Type B pancreatic cell (in vitro differentiated cells): ENCODE data around the gene SGCB. TPM values are rescaled to one million over a fixed set of nuclear protein-coding genes. Genes with fewer than 3 reads are reported as not detected.

Experiments
- DNase-seq: peaks from one replicate; pipeline ENCODE4 v3.0.0; 2021; ENCODE audit warnings: mixed read lengths; ENCODE audit not compliant: unreplicated experiment; ENCODE audit errors: extremely low spot score
- H3K27ac Mint-ChIP-seq: 2 replicates; pipeline ENCODE4 v1.8.0; 2021; ENCODE audit warnings: mild to moderate bottlenecking, mixed read lengths
- H3K27me3 Mint-ChIP-seq: 2 replicates; pipeline ENCODE4 v1.8.0; 2021; ENCODE audit warnings: mixed read lengths
- H3K36me3 Mint-ChIP-seq: 2 replicates; pipeline ENCODE4 v1.8.0; 2021; ENCODE audit warnings: mixed read lengths
- H3K4me1 Mint-ChIP-seq: one replicate; pipeline ENCODE4 v1.8.0; 2021; ENCODE audit warnings: mixed read lengths; ENCODE audit not compliant: unreplicated experiment
- H3K4me3 Mint-ChIP-seq: 2 replicates; pipeline ENCODE4 v1.8.0; 2021; ENCODE audit warnings: mild to moderate bottlenecking, mixed read lengths
- H3K9me3 Mint-ChIP-seq: 2 replicates; pipeline ENCODE4 v1.8.0; 2021; ENCODE audit warnings: mixed read lengths
- total RNA-seq: library from RNA; stranded (reverse); gene quantifications from 2 replicates; pipeline ENCODE4 v1.2.1, GENCODE V29; 2021; ENCODE audit warnings: low replicate concordance
- TF ChIP-seq, protein P1 (sequence below): fragments of 200-600 bp; sonication (generic); conservative IDR thresholded peaks from 2 replicates; pipeline ENCODE4 v1.5.0; 2021; ENCODE audit warnings: antibody characterized with exemption, mild to moderate bottlenecking

SGCB gene
- total RNA-seq, 1 donor from 2014 or later, result 39.1 TPM

DNA sequence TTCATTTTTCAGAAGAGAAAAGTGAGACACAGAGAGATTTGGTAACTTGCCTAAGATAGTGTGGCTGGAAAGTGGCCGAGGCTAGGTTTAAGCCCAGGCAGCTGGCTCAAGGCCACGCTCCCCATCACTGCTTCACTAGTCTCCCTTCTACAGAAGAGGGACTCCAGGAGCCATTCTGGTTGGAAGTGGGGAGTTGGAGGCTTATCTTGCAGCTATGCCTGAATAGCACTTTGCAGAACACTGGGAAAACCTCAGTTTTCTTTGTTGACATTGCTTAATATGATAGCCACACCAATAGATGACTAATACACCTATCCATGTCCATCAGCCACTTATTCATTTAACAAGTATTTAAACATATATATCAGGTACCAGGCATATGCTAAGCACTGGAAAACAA lies 36.5 kb downstream of the SGCB start:
- H3K4me3 Mint-ChIP-seq, result no peak overlapping the region
- no peaks in the 10 kb centered on the region for H3K9me3 Mint-ChIP-seq
- H3K36me3 Mint-ChIP-seq, result no peaks in the 10 kb centered on the region
- no peak for DNase-seq
- no peaks in the 10 kb centered on the region for H3K27me3 Mint-ChIP-seq
- no peak overlapping the region for H3K27ac Mint-ChIP-seq
- TF ChIP-seq, protein P1, sequence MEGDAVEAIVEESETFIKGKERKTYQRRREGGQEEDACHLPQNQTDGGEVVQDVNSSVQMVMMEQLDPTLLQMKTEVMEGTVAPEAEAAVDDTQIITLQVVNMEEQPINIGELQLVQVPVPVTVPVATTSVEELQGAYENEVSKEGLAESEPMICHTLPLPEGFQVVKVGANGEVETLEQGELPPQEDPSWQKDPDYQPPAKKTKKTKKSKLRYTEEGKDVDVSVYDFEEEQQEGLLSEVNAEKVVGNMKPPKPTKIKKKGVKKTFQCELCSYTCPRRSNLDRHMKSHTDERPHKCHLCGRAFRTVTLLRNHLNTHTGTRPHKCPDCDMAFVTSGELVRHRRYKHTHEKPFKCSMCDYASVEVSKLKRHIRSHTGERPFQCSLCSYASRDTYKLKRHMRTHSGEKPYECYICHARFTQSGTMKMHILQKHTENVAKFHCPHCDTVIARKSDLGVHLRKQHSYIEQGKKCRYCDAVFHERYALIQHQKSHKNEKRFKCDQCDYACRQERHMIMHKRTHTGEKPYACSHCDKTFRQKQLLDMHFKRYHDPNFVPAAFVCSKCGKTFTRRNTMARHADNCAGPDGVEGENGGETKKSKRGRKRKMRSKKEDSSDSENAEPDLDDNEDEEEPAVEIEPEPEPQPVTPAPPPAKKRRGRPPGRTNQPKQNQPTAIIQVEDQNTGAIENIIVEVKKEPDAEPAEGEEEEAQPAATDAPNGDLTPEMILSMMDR, result no peak
- no peaks in the 10 kb centered on the region for H3K4me1 Mint-ChIP-seq

DNA sequence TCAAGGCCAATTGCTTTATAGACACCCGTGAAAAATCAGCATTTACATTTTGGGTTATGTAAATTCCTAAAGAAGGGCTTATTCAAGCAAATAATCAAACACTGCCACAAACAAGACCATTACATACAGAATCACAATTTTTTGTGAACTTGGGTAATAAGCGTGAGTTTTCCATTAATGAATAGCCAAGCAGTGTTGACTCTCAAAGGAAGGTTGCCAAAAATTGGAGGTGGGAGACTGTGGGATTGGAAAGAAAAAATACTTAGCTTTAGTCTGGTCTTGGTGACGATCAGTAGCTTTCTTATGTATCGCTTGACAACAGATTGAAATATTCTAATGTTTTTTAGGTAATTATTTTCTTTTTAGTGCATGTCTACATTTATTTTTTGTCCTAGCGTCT lies 38.8 kb downstream of the SGCB start:
- no peak for DNase-seq
- H3K36me3 Mint-ChIP-seq, result no peaks in the 10 kb centered on the region
- no peaks in the 10 kb centered on the region for H3K4me1 Mint-ChIP-seq
- TF ChIP-seq, protein P1, result no peak
- no peak overlapping the region for H3K27ac Mint-ChIP-seq
- no peaks in the 10 kb centered on the region for H3K27me3 Mint-ChIP-seq
- no peaks in the 10 kb centered on the region for H3K9me3 Mint-ChIP-seq
- no peak overlapping the region for H3K4me3 Mint-ChIP-seq

DNA sequence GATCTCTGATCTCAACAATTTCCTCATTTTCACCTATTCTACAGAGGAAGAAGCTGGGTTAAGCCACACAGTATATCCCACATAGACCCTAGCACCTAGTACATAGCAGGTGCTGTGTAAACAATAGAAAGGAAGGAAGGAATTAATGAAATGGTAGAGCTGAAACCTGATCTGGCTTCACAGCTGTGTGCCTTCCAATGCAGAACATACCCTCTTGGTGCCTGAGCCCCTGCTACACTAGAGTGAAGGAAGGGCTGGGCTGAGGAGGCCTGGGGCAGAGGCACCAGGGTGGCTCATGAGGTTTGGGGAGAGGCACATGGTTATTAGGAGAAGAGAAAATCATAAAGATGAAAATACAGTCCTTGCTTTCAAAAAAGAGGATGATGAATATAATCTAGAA lies 39.3 kb downstream of the SGCB start:
- no peak overlapping the region for H3K27ac Mint-ChIP-seq
- no peaks in the 10 kb centered on the region for H3K4me1 Mint-ChIP-seq

GRCh38 chr4:51997647-51998046 lies 40.5 kb downstream of the SGCB start:
- Mint-ChIP-seq H3K27ac (no peak overlapping the region), H3K4me1 (no peaks in the 10 kb centered on the region), H3K4me3 (no peak overlapping the region), H3K27me3 (no peaks in the 10 kb centered on the region), H3K36me3 (no peaks in the 10 kb centered on the region), H3K9me3 (no peaks in the 10 kb centered on the region)
- TF ChIP-seq, protein P1, result no peak
- DNase-seq, result no peak

More for the DNA sequence above, 39.3 kb downstream of the SGCB start:
- TF ChIP-seq, protein P1, result no peak
- no peak for DNase-seq
- Mint-ChIP-seq H3K36me3 (no peaks in the 10 kb centered on the region), H3K4me3 (no peak overlapping the region), H3K27me3 (no peaks in the 10 kb centered on the region), H3K9me3 (no peaks in the 10 kb centered on the region)

DNA sequence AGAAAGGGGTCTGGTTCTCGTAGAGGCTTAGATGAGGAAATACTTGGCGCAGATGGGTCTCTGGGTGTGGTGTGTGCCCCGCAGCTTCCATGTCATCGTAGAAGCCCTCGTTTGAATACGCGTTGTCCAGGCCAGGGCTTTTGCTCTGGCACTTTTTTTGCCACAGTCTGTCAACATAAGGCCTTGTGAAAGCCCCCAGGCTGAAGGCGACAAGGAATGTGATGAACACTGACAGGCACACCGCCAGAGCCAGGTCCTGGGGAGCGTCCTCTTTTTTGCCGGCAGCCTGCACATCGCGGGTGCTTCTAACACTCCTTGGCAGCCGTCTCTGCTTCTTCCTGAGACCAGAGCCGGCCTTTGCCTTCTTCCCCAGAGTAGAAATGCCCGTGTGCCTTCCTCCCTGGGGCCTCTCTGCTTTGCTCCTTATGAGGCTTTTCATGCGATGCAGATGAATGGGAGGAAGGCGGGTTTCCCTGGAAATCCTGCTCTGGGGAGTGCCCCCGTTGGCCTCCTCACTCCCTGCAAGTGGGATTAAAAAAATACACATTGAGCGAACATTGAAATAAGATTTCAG lies 42.4 kb downstream of the SGCB start:
- Mint-ChIP-seq H3K4me3 (no peak overlapping the region), H3K27me3 (no peaks in the 10 kb centered on the region), H3K9me3 (peaks cover 4% of the 10 kb centered on the region), H3K27ac (no peak overlapping the region), H3K4me1 (no peaks in the 10 kb centered on the region), H3K36me3 (no peaks in the 10 kb centered on the region)
- TF ChIP-seq, protein P1, result no peak
- DNase-seq, result no peak

Other genes starting within 250 kb of the SGCB start
- 27.5 and 62.4 TPM in 2 replicates for gene DCUN1D4, start 195.1 kb downstream of the SGCB start, total RNA-seq
- 1.1 and 3.3 TPM in 2 replicates for gene LRRC66, start 17.9 kb downstream of the SGCB start, total RNA-seq
- 17.0 and 40.4 TPM in 2 replicates for gene SPATA18, start 13.0 kb upstream of the SGCB start, total RNA-seq